ENCODE measurements around the gene PLCZ1.

Gene PLCZ1

DNA sequence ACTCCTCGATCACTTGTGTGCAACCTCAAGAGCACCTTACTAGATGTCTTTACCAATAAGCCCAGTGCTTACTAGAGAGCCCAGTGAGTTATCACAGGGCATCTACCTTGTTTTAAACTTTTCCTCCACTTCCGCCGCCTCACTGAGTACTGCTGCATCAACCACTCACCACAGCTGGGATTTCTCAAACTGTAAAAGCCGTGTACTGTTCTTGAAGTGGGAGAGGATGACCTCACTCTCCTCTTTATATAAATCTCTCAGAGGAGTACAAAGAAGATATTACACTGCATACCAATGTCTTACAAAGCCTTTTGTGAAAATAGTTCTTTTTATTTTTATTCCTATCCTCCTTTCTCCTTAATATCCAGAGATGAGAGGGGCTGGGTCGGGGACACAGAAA is 94.1 kb downstream of the PLCZ1 start:
- DNase-seq (ENCODE audit: low read depth), result peak; percentile 70
- H3K4me3 ChIP-seq (ENCODE audit: control insufficient read depth, low read depth, low read length), result no peak overlapping the region
- no peak for TF ChIP-seq CTCF (conservative IDR thresholded peaks at IDR 0.05; ENCODE audit: control insufficient read depth, insufficient read depth, low read depth, low read length)

DNA sequence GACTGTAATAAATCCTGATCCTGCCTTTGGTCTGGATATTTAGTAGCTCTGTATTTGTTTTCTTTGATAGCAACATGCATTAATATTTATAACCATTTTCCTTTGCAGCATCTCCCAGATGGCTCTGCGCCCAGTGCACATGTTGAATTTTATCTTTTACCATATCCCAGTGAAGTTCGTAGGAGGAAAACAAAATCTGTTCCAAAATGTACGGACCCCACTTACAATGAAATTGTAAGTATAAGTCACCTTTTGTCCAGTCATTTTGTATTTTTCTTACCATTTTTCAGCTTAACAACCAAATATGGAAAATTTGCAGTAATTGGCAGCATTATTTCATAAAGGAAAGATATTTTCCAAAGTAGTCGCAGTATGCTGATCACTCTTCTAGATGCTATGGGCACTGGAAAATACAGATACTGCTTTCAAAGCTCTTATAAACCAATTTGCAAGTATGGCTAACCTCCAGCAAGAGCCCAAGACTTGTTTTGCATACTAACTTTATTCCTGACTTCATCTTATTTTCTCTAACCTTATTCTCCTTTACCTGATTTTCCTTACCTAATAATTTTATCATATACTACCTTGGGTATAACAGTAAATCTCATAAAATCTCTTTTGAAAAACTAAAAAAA is 97.4 kb downstream of the PLCZ1 start:
- TF ChIP-seq CTCF (conservative IDR thresholded peaks at IDR 0.05; ENCODE audit: control insufficient read depth, insufficient read depth, low read depth, low read length), result no peak
- DNase-seq (ENCODE audit: low read depth), result no peak
- no peak overlapping the region for H3K4me3 ChIP-seq (ENCODE audit: control insufficient read depth, low read depth, low read length)

GRCh38 chr12:18634382-18634781 is 103.4 kb downstream of the PLCZ1 start:
- no peak for DNase-seq (ENCODE audit: low read depth)
- H3K4me3 ChIP-seq (ENCODE audit: control insufficient read depth, low read depth, low read length), result no peak overlapping the region
- TF ChIP-seq CTCF (conservative IDR thresholded peaks at IDR 0.05; ENCODE audit: control insufficient read depth, insufficient read depth, low read depth, low read length), result no peak

All from fibroblast of mammary gland (primary cell).